Glutamatergic neuron (in vitro differentiated cells): ENCODE results near the gene CIB1. TPM values are rescaled to one million over a fixed set of nuclear protein-coding genes. Genes with fewer than 3 reads are reported as not detected.
A peak's percentile ranks its signal among the peaks of the same experiment; 100 is the strongest.

Experiments
- DNase-seq: peaks from one replicate; pipeline ENCODE4 v3.0.0; 2022
- H3K27ac Mint-ChIP-seq: one replicate; pipeline ENCODE4 v1.8.0; 2020; ENCODE audit warnings: mild to moderate bottlenecking, mixed read lengths, inconsistent platforms; ENCODE audit not compliant: unreplicated experiment
- H3K27me3 Mint-ChIP-seq: one replicate; pipeline ENCODE4 v1.8.0; 2020; ENCODE audit warnings: mild to moderate bottlenecking, moderate library complexity, mixed read lengths, inconsistent platforms; ENCODE audit not compliant: unreplicated experiment
- H3K36me3 Mint-ChIP-seq: one replicate; pipeline ENCODE4 v1.8.0; 2020; ENCODE audit warnings: mild to moderate bottlenecking, mixed read lengths, inconsistent platforms; ENCODE audit not compliant: unreplicated experiment
- H3K4me1 Mint-ChIP-seq: one replicate; pipeline ENCODE4 v1.8.0; 2020; ENCODE audit warnings: mild to moderate bottlenecking, low read depth, mixed read lengths, inconsistent platforms; ENCODE audit not compliant: unreplicated experiment
- H3K4me3 Mint-ChIP-seq: one replicate; pipeline ENCODE4 v1.8.0; 2020; ENCODE audit warnings: mild to moderate bottlenecking, mixed read lengths, inconsistent platforms; ENCODE audit not compliant: unreplicated experiment
- H3K9me3 Mint-ChIP-seq: one replicate; pipeline ENCODE4 v1.8.0; 2020; ENCODE audit warnings: mild to moderate bottlenecking, moderate library complexity, mixed read lengths, inconsistent platforms; ENCODE audit not compliant: unreplicated experiment
- CTCF ChIP-seq: fragments of 200-600 bp; sonication (generic); IDR thresholded peaks from one replicate; pipeline ENCODE4 v1.5.0; 2021; ENCODE audit not compliant: partially characterized antibody, unreplicated experiment
- total RNA-seq: library from RNA; stranded (reverse); fragmentation: NEBNext Ultra II Directional; extraction: Animal tissue kit (Norgen Biotek cat#: 25700); gene quantifications from one replicate; pipeline ENCODE4 v1.2.1, GENCODE V29; 2021; ENCODE audit not compliant: unreplicated experiment

The CIB1 gene
- total RNA-seq, 1 donor from 2014 or later: 8.0 TPM

DNA sequence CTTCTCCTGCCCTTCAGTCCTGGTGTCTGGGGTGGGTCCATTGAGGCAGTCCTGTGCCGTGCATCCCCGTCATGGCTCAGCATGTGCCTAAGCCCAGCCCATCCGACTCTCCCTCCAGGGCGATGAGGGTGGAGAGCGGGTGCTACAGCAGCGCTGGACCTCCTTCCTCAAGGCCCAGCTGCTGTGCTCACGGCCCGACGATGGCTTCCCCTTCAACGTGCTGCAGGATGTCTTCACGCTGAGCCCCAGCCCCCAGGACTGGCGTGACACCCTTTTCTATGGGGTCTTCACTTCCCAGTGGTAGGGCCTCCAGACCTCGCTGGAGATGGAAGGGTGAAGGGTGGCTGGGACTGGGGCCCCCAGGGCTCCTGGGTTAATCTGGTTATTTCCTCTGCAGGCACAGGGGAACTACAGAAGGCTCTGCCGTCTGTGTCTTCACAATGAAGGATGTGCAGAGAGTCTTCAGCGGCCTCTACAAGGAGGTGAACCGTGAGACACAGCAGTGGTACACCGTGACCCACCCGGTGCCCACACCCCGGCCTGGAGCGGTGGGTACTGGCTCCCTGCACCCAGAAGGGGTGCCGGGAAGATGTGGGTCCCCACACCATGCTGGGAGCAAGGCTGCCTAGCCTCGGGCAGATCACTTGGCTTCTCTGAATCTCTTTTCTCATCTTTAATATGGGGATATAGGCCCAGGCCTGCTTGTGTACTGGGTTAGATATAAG, 10.1 kb downstream of the CIB1 start:
- Mint-ChIP-seq H3K9me3 (peaks cover 7% of the 10 kb centered on the region), H3K4me1 (peaks cover 23% of the 10 kb centered on the region), H3K36me3 (peaks cover 4% of the 10 kb centered on the region), H3K4me3 (peak overlapping the region; percentile 55), H3K27ac (peak overlapping the region; percentile 76), H3K27me3 (peaks cover 7% of the 10 kb centered on the region)
- DNase-seq: no peak
- no peak for TF ChIP-seq CTCF

- Mint-ChIP-seq H3K9me3 (peaks cover 7% of the 10 kb centered on the region), H3K4me3 (no peak overlapping the region), H3K4me1 (peaks cover 23% of the 10 kb centered on the region), H3K36me3 (peaks cover 4% of the 10 kb centered on the region), H3K27me3 (peaks cover 7% of the 10 kb centered on the region), H3K27ac (no peak overlapping the region)
- no peak for DNase-seq
- TF ChIP-seq CTCF: no peak
Observed at GRCh38 chr15:90222547-90222946, 11.2 kb downstream of the CIB1 start.

DNA sequence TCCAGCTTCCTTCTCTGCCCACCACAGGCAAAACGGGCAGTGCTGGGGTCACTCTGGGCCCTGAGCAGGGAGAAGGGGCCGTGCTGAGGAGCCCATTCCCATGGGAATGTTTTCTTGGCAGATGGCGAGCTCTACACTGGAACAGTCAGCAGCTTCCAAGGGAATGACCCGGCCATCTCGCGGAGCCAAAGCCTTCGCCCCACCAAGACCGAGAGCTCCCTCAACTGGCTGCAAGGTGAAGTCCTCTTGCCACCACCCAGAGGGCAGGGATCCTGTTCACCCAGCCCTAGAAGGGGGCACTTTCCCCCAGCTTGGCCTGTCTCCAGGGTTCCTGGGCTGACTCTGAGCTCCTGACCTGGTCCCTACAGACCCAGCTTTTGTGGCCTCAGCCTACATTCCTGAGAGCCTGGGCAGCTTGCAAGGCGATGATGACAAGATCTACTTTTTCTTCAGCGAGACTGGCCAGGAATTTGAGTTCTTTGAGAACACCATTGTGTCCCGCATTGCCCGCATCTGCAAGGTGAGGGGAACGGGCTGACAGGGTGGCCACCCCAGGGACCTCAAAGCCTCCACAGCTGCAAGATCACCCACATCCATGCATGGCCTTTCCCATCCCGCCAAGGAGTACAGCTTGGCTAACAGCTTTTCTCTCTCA, 12.4 kb downstream of the CIB1 start:
- Mint-ChIP-seq H3K9me3 (peaks cover 7% of the 10 kb centered on the region), H3K27me3 (peaks cover 7% of the 10 kb centered on the region), H3K27ac (no peak overlapping the region), H3K4me1 (peaks cover 23% of the 10 kb centered on the region), H3K36me3 (peaks cover 4% of the 10 kb centered on the region), H3K4me3 (no peak overlapping the region)
- peak; percentile 75 for DNase-seq
- no peak for TF ChIP-seq CTCF

DNA sequence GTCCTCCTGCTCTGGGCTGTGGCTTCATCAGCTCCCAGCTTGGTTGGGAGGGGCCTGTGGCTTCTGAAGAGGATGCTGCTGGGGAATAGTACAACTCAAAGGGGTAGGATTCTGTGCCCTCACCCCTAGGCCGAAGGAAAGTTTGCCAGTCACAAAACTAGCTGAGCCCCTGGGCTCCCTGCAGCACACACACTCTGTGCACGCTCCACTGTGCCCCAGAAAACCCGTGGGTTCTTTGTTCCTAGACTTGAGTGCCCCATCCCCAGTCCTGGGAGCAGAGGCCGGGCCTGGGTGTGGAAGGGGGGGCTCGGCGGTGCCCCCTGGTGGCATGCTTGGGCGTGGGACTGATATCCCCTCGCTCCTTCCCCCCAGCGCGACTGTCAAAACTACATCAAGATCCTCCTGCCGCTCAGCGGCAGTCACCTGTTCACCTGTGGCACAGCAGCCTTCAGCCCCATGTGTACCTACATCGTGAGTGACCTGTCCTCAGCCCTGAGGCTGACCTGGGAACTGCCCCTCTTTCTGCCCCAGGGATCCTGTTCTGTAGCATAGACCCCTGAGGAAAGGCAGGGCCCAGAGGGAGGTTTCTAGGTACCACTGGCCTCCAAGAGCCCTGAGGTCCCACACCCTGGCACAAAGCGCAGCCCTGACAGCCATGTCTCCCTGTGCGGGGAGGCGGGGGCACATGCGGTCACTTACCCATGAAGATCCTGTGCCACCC, 14.2 kb downstream of the CIB1 start:
- peak overlapping the region; percentile 14 for H3K27ac Mint-ChIP-seq

More for the DNA sequence above, 14.2 kb downstream of the CIB1 start:
- peak; percentile 75 for DNase-seq
- H3K27me3 Mint-ChIP-seq: peaks cover 4% of the 10 kb centered on the region
- peaks cover 19% of the 10 kb centered on the region for H3K4me1 Mint-ChIP-seq
- no peaks in the 10 kb centered on the region for H3K36me3 Mint-ChIP-seq
- no peak overlapping the region for H3K4me3 Mint-ChIP-seq
- H3K9me3 Mint-ChIP-seq: peaks cover 4% of the 10 kb centered on the region
- peak; percentile 76 for TF ChIP-seq CTCF
